Gastrocnemius medialis (tissue), 4 donors: Measurements from ENCODE around the gene MEGF11. TPM values are rescaled to one million over a fixed set of nuclear protein-coding genes. Genes with fewer than 3 reads are reported as not detected.

Experiments used
- ATAC-seq, 2 donors: fragments of 150-250 bp; one replicate each; pipeline ENCODE4 v1.9.1; 2016
- DNase-seq, 2 donors: peaks; one replicate each; pipeline ENCODE4 v3.0.0-alpha.2; 2019
- H3K27ac ChIP-seq, 4 donors: fragments of 200-600 bp; sonication (generic); 1 replicate in 1 of 4; 2 replicates in 3 of 4; pipeline ENCODE4 v1.5.1; 2016 to 2018; ENCODE audit warnings: mild to moderate bottlenecking in 2 of 4, moderate library complexity in 1 of 4
- H3K27me3 ChIP-seq, 3 donors: fragments of 200-600 bp; sonication (generic) in 2 of 3; 1 replicate in 1 of 3; 2 replicates in 2 of 3; pipeline versions ENCODE4 v1.5.1 to v1.6.0; 2016 to 2019; ENCODE audit warnings: mild to moderate bottlenecking in 1 of 3, moderate library complexity in 1 of 3
- H3K36me3 ChIP-seq, 2 donors: fragments of 200-600 bp; sonication (generic) in 1 of 2; one replicate each; pipeline ENCODE4 v1.5.1; 2017 to 2018
- H3K4me1 ChIP-seq, 2 donors: fragments of 200-600 bp; sonication (generic) in 1 of 2; one replicate each; pipeline ENCODE4 v1.5.1; 2016 to 2017; ENCODE audit warnings: mild to moderate bottlenecking in 2 of 2
- H3K4me3 ChIP-seq, 4 donors: fragments of 200-600 bp; sonication (generic) in 3 of 4; 1 replicate in 1 of 4; 2 replicates in 3 of 4; pipeline ENCODE4 v1.5.1; 2016 to 2019; ENCODE audit warnings: mild to moderate bottlenecking in 2 of 4
- H3K9me3 ChIP-seq, 3 donors: fragments of 200-600 bp; sonication (generic) in 2 of 3; 1 replicate in 1 of 3; 2 replicates in 2 of 3; pipeline ENCODE4 v1.5.1; 2016 to 2019
- CTCF ChIP-seq, 5 experiments: fragments of 450-650 bp in 3 of 5; fragments of 200-600 bp in 2 of 5; sonication (generic) in 2 of 5; IDR thresholded peaks in 4 of 5; conservative IDR thresholded peaks in 1 of 5; 1 replicate in 4 of 5; 2 replicates in 1 of 5; pipeline ENCODE4 v1.5.1; 2016 to 2019; ENCODE audit warnings: antibody characterized with exemption in 5 of 5, mild to moderate bottlenecking in 3 of 5, moderate library complexity in 3 of 5
- POLR2A ChIP-seq, 2 donors: fragments of 450-650 bp; IDR thresholded peaks; one replicate each; pipeline ENCODE4 v1.6.1; 2017; ENCODE audit warnings: antibody characterized with exemption in 2 of 2, mild to moderate bottlenecking in 2 of 2, moderate library complexity in 2 of 2
- in situ Hi-C, 4 donors: fragments of 200-750 bp; cut with MboI; loops; one replicate each; pipeline versions ENCODE4 v1.15.0 to v1.8.0; 2017; ENCODE audit warnings: low sequenced_read_pairs in 4 of 4
- intact Hi-C: fragments of 100-400 bp; cut with DNase I; formaldehyde crosslinking; loops from one replicate; pipeline ENCODE4 v1.15.1; 2023; ENCODE audit warnings: low total_unique reads
- total RNA-seq, 4 donors: library from RNA; depleted of rRNA; stranded (reverse); fragments of >200 nt; gene quantifications; one replicate each; pipeline versions ENCODE4 v1.1.0 to v1.2.3, GENCODE V29; 2016

Gene MEGF11
- total RNA-seq, 4 donors from 2014 or later: not detected

- Histone ChIP-seq H3K4me1 (no peaks in the 10 kb centered on the region), H3K27me3 (no peaks in the 10 kb centered on the region), H3K27ac (no peak overlapping the region), H3K36me3 (no peaks in the 10 kb centered on the region), H3K9me3 (no peaks in the 10 kb centered on the region), H3K4me3 (no peak overlapping the region)
- TF ChIP-seq POLR2A (IDR thresholded peaks at IDR 0.05) (no peak), CTCF (IDR thresholded peaks at IDR 0.05 in 4 of 5, conservative IDR thresholded peaks at IDR 0.05 in 1 of 5) (no peak)
- in situ Hi-C loops: no loop called here
- intact Hi-C loops: no loop called here
- DNase-seq: no peak
- ATAC-seq: no peak
These were observed 326.0 kb downstream of the MEGF11 start for GRCh38 chr15:65927545-65927944.

- in situ Hi-C loops: no loop called here
These were observed 326.7 kb downstream of the MEGF11 start for GRCh38 chr15:65926899-65927298.

GRCh38 chr15:65926459-65926858, 327.1 kb downstream of the MEGF11 start:
- Histone ChIP-seq H3K4me3 (no peak overlapping the region), H3K36me3 (no peaks in the 10 kb centered on the region), H3K27ac (no peak overlapping the region), H3K4me1 (no peaks in the 10 kb centered on the region), H3K27me3 (no peaks in the 10 kb centered on the region), H3K9me3 (no peaks in the 10 kb centered on the region)
- intact Hi-C loops: no loop called here
- ATAC-seq (no peak), DNase-seq (no peak)
- in situ Hi-C loops: no loop called here
- TF ChIP-seq CTCF (IDR thresholded peaks at IDR 0.05 in 4 of 5, conservative IDR thresholded peaks at IDR 0.05 in 1 of 5): no peak
- no peak for TF ChIP-seq POLR2A (IDR thresholded peaks at IDR 0.05)

More at GRCh38 chr15:65926899-65927298, 326.7 kb downstream of the MEGF11 start:
- no peak for DNase-seq
- ATAC-seq: no peak
- Histone ChIP-seq H3K4me3 (no peak overlapping the region), H3K36me3 (no peaks in the 10 kb centered on the region), H3K27me3 (no peaks in the 10 kb centered on the region), H3K4me1 (no peaks in the 10 kb centered on the region), H3K9me3 (no peaks in the 10 kb centered on the region), H3K27ac (no peak overlapping the region)
- TF ChIP-seq POLR2A (IDR thresholded peaks at IDR 0.05): no peak
- no peak for TF ChIP-seq CTCF (IDR thresholded peaks at IDR 0.05 in 4 of 5, conservative IDR thresholded peaks at IDR 0.05 in 1 of 5)
- intact Hi-C loops: no loop called here

- in situ Hi-C loops: no loop called here
These were observed 328.2 kb downstream of the MEGF11 start for GRCh38 chr15:65925338-65925737.

More at GRCh38 chr15:65925338-65925737, 328.2 kb downstream of the MEGF11 start:
- Histone ChIP-seq H3K4me1 (no peaks in the 10 kb centered on the region), H3K27me3 (no peaks in the 10 kb centered on the region), H3K36me3 (no peaks in the 10 kb centered on the region), H3K27ac (no peak overlapping the region), H3K4me3 (no peak overlapping the region), H3K9me3 (no peaks in the 10 kb centered on the region)
- TF ChIP-seq POLR2A (IDR thresholded peaks at IDR 0.05) (no peak), CTCF (IDR thresholded peaks at IDR 0.05 in 4 of 5, conservative IDR thresholded peaks at IDR 0.05 in 1 of 5) (no peak)
- DNase-seq (no peak), ATAC-seq (no peak)
- intact Hi-C loops: no loop called here
